Caco-2 (cell line): ENCODE data around the gene MLC1. TPM values are rescaled to one million over a fixed set of nuclear protein-coding genes. Genes with fewer than 3 reads are reported as not detected.

Source experiments
- BruUV-seq: library from RNA; stranded (reverse); fragments of 400-500 nt; replicated peaks from 2 replicates; lab custom pipeline; 2021; lab: Mats Ljungman, UMichigan
- CTCF ChIA-PET: fragments of 300-600 bp; sonication (Branson Sonifier 250); formaldehyde crosslinking; loops from one replicate; lab custom pipeline; 2022; ENCODE audit warnings: antibody characterized with exemption; lab: Charles Lee
- POLR2A ChIA-PET: fragments of 300-600 bp; sonication (Branson Sonifier 250); formaldehyde crosslinking; loops from one replicate; lab custom pipeline; 2022; ENCODE audit warnings: antibody characterized with exemption; lab: Charles Lee
- DNase-seq, 2 experiments: peaks; one replicate each; pipeline versions ENCODE4 v3.0.0 to v3.0.0-alpha.2; 2020 to 2022
- H3K27me3 ChIP-seq: replicated peaks from 2 replicates; pipeline ENCODE4 v1.6.0; 2011; ENCODE audit warnings: low read length; ENCODE audit not compliant: control insufficient read depth, insufficient read depth
- H3K36me3 ChIP-seq: 2 replicates; pipeline ENCODE4 v1.5.1; 2011; ENCODE audit warnings: low read length; ENCODE audit not compliant: control insufficient read depth, insufficient read depth
- H3K4me1 ChIP-seq: fragments of 250-450 bp; sonication (Bioruptor Pico); 2 replicates; pipeline ENCODE4 v1.5.1; 2020; ENCODE audit warnings: mild to moderate bottlenecking
- H3K4me3 ChIP-seq: 2 replicates; pipeline ENCODE4 v1.5.1; 2011; ENCODE audit warnings: low read depth, mild to moderate bottlenecking, control low read depth, low read length
- H3K9me3 ChIP-seq: fragments of 250-450 bp; sonication (Bioruptor Pico); 2 replicates; pipeline ENCODE4 v1.5.1; 2020; ENCODE audit warnings: mild to moderate bottlenecking, moderate library complexity
- H3K27ac Mint-ChIP-seq: one replicate; pipeline ENCODE4 v1.8.0; 2022; ENCODE audit warnings: mixed read lengths; ENCODE audit not compliant: unreplicated experiment
- H3K27me3 Mint-ChIP-seq: one replicate; pipeline ENCODE4 v1.8.0; 2022; ENCODE audit warnings: mixed read lengths; ENCODE audit not compliant: insufficient read depth, unreplicated experiment
- H3K36me3 Mint-ChIP-seq: one replicate; pipeline ENCODE4 v1.8.0; 2022; ENCODE audit warnings: mild to moderate bottlenecking, mixed read lengths; ENCODE audit not compliant: insufficient read depth, unreplicated experiment
- H3K4me1 Mint-ChIP-seq: one replicate; pipeline ENCODE4 v1.8.0; 2022; ENCODE audit warnings: low read depth, mixed read lengths; ENCODE audit not compliant: unreplicated experiment
- H3K4me3 Mint-ChIP-seq: one replicate; pipeline ENCODE4 v1.8.0; 2022; ENCODE audit warnings: mild to moderate bottlenecking, moderate library complexity, mixed read lengths; ENCODE audit not compliant: unreplicated experiment
- H3K9me3 Mint-ChIP-seq: one replicate; pipeline ENCODE4 v1.8.0; 2022; ENCODE audit warnings: mixed read lengths; ENCODE audit not compliant: unreplicated experiment
- intact Hi-C: fragments of 100-400 bp; cut with micrococcal nuclease; formaldehyde crosslinking; loops from one replicate; pipeline ENCODE4 v1.10.0; 2022; ENCODE audit not compliant: unreplicated experiment
- total RNA-seq: library from RNA; stranded (reverse); gene quantifications from 2 replicates; pipeline ENCODE4 v1.2.3, GENCODE V29; 2022
- TF ChIP-seq, protein P1 (sequence below), 2 experiments: fragments of 200-600 bp in 1 of 2; IDR thresholded peaks; 1 replicate in 1 of 2; 2 replicates in 1 of 2; pipeline versions ENCODE4 v1.5.1 to v1.8.0; 2011 to 2022; ENCODE audit warnings: antibody characterized with exemption in 1 of 2, control low read depth in 1 of 2, inconsistent platforms in 1 of 2, low read depth in 1 of 2, low read length in 1 of 2, mild to moderate bottlenecking in 1 of 2, moderate library complexity in 1 of 2; ENCODE audit not compliant: insufficient read depth in 1 of 2, severe bottlenecking in 1 of 2, unreplicated experiment in 1 of 2

The MLC1 gene
- total RNA-seq, 1 experiment from 2014 or later, result 0.14 TPM

DNA sequence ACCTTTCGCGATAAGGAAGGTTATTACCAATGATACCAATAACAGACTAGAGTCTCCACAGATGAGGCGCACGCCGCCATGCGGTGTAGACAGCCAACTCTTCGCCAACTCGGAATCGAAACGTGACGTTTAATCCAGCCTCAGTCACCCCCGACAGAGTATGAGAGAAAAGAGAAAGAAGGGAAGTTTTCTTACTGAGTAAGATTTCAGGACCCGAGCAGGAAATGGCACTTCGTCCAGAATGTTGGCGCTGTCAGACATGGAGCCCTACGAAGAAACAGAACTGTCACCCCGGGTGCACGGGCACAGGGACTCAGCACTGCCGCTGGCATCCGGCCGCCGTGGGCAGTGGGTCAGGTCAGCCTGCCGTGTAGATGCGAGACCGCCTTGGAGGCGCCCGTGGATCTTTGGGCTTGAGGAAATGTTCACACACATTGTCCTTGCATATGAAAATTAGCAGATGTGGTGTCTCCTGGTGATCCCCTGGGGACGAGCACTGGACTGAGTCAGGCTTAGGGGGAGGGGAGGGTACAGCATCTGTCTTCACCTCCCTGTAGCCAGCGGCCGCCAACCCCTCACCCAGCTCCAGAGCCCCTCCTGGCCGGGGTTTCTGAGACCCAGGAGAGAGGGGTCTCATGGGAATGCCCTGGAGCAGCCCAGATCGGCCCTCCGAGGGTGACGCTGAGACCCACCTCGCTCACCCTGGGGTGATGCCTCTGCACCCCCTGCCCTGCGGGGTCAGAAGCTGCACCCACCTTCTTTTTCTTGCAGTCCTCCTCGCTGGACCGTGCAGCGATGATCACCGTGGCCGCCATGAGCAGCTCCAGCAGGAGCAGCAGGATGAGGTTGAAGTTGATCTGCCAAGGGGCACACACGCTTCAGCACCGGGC is 8.3 kb downstream of the MLC1 start:
- Mint-ChIP-seq H3K9me3 (no peaks in the 10 kb centered on the region), H3K4me1 (no peaks in the 10 kb centered on the region), H3K27ac (no peak overlapping the region), H3K27me3 (no peaks in the 10 kb centered on the region), H3K36me3 (no peaks in the 10 kb centered on the region), H3K4me3 (no peak overlapping the region)
- Histone ChIP-seq H3K4me3 (no peak overlapping the region), H3K9me3 (no peaks in the 10 kb centered on the region), H3K27me3 (no peaks in the 10 kb centered on the region), H3K36me3 (no peaks in the 10 kb centered on the region), H3K4me1 (peaks cover 1% of the 10 kb centered on the region; the same call in 1 of the 2 replicates)
- ChIA-PET POLR2A (no interaction called here), CTCF (no interaction called here)
- DNase-seq, result no peak
- TF ChIP-seq, protein P1, sequence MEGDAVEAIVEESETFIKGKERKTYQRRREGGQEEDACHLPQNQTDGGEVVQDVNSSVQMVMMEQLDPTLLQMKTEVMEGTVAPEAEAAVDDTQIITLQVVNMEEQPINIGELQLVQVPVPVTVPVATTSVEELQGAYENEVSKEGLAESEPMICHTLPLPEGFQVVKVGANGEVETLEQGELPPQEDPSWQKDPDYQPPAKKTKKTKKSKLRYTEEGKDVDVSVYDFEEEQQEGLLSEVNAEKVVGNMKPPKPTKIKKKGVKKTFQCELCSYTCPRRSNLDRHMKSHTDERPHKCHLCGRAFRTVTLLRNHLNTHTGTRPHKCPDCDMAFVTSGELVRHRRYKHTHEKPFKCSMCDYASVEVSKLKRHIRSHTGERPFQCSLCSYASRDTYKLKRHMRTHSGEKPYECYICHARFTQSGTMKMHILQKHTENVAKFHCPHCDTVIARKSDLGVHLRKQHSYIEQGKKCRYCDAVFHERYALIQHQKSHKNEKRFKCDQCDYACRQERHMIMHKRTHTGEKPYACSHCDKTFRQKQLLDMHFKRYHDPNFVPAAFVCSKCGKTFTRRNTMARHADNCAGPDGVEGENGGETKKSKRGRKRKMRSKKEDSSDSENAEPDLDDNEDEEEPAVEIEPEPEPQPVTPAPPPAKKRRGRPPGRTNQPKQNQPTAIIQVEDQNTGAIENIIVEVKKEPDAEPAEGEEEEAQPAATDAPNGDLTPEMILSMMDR (IDR thresholded peaks at IDR 0.05; ENCODE audit: insufficient read depth in 1 of 2, low read depth in 1 of 2, low read length in 1 of 2, severe bottlenecking in 1 of 2, unreplicated experiment in 1 of 2), result no peak
- BruUV-seq, result no TSS peak
- intact Hi-C loops, result no loop called here

DNA sequence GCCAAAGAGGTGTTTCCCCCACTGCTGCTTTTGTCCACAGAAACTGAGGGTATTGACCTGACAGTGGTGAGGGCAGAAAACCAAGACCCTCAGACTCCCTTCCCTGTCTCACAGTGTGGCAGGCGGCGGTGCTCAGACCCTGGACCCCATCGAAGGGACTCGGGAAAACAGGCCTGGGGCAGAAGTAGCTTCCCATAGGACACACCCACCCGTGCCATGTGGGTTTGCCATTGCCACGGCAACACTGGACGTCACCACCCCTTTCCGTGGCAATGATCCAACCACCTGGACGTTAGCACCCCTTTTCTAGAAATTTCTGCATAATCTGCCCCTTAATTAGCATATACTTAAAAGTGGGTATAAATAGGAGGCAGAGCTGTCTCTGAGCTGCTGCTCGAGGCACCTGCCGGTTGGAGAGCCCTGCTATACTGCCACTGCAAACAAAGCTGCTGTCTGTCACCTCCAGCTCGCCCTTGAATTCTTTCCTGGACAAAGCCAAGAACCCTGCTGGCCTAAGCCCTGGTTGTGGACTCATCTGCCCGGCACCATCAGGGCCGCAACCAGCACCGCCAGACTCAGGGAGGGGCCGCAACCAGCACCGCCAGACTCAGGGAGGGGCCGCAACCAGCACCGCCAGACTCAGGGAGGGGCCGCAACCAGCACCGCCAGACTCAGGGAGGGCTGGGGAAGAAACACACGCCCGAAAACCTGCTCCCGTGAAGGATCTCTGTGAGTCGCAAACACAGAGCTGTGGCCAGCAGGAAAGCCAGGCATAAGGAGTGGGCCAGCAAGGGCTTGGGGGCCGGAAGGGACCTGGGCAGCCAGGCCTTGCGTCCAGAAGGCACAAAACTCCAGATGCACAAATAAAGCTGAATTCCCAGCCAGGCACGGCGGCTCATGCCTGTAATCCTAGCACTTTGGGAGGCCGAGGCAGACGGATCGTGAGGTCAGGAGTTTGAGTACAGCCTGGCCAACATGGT is 10.4 kb downstream of the MLC1 start:
- H3K36me3 Mint-ChIP-seq, result no peaks in the 10 kb centered on the region
- H3K27ac Mint-ChIP-seq, result no peak overlapping the region
- CTCF ChIA-PET, result no interaction called here
- Histone ChIP-seq H3K27me3 (no peaks in the 10 kb centered on the region), H3K9me3 (no peaks in the 10 kb centered on the region), H3K36me3 (no peaks in the 10 kb centered on the region), H3K4me1 (no peaks in the 10 kb centered on the region), H3K4me3 (no peak overlapping the region)
- TF ChIP-seq, protein P1 (IDR thresholded peaks at IDR 0.05; ENCODE audit: insufficient read depth in 1 of 2, low read depth in 1 of 2, low read length in 1 of 2, severe bottlenecking in 1 of 2, unreplicated experiment in 1 of 2), result no peak
- H3K4me1 Mint-ChIP-seq, result no peaks in the 10 kb centered on the region
- POLR2A ChIA-PET, result no interaction called here
- no peak overlapping the region for H3K4me3 Mint-ChIP-seq
- DNase-seq, result no peak
- no peaks in the 10 kb centered on the region for H3K9me3 Mint-ChIP-seq
- no peaks in the 10 kb centered on the region for H3K27me3 Mint-ChIP-seq
- intact Hi-C loops, result no loop called here
- no TSS peak for BruUV-seq

DNA sequence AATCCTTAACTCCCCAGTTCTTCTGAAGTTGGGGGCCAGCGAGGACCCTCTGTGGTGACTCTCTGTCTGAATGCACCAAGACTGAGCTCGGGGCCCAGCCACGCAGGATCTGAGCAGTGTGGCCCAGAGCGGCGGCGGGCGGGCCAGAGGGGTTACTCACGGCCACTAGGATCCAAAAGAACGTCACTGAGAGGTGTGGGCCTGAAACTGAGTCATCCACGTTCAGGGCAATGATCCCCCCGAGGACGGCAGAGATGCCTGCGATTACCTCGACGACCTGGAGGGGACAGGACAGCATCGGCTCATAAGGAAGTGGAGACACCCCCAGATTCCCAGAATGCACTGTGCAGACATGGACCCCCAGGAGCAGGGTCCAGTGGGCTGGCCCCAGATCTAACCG is 11.2 kb downstream of the MLC1 start:
- Mint-ChIP-seq H3K9me3 (no peaks in the 10 kb centered on the region), H3K27ac (no peak overlapping the region), H3K36me3 (no peaks in the 10 kb centered on the region), H3K4me3 (no peak overlapping the region), H3K4me1 (no peaks in the 10 kb centered on the region), H3K27me3 (no peaks in the 10 kb centered on the region)
- intact Hi-C loops, result no loop called here
- no TSS peak for BruUV-seq
- ChIA-PET CTCF (no interaction called here), POLR2A (no interaction called here)
- TF ChIP-seq, protein P1 (IDR thresholded peaks at IDR 0.05; ENCODE audit: insufficient read depth in 1 of 2, low read depth in 1 of 2, low read length in 1 of 2, severe bottlenecking in 1 of 2, unreplicated experiment in 1 of 2), result no peak
- Histone ChIP-seq H3K4me3 (no peak overlapping the region), H3K9me3 (no peaks in the 10 kb centered on the region), H3K27me3 (no peaks in the 10 kb centered on the region), H3K4me1 (no peaks in the 10 kb centered on the region), H3K36me3 (no peaks in the 10 kb centered on the region)
- no peak for DNase-seq
